HG03520 (cell line): Measurements from ENCODE around the gene EXOC2.
"Not testable (repeated sequence)": the region's sequence is repeated elsewhere in the genome, so short reads cannot be mapped to it uniquely, and the experiment has no call there.

Source experiments
- ATAC-seq: cut with Tn5 transposase; IDR thresholded peaks from one replicate; pipeline ENCODE4 v1.9.1; 2021; ENCODE audit warnings: mild to moderate bottlenecking, moderate library complexity; ENCODE audit not compliant: unreplicated experiment

The EXOC2 gene

DNA sequence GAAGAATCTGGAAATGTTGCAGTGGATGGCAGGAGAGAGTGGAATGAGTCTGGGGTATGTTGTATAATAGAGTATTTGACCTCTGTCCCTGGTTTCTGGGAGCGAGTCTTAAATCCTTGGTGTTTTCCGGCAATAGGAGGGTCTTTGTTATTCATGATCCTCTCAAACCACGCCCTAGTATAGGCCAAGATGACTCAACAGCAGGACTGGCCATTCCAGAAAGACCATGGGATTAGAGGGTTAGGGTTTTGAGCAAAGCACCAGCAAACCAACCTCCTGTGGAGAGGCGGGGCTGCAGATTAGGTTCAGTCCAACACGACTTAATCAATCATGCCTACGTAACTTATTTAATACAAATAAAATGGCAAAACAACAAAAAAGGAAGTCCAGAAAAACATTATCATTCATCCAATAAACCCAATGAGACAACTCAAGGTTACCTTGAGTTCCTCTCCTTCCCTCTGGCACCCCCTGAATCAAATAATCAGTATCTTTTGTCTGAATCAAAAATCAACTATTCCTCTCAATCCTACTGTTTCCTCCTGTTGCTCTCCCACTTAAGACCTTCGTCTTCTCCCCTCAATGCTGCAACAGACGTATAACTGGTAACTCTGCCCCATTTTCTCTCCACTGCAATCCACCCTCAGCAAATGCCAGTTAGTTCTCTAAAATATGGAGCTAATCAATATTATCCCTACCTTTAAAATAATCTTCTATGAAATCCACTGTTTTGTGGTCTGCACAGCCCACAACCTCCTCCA is 51.5 kb downstream of the EXOC2 start:
- no peak for ATAC-seq

DNA sequence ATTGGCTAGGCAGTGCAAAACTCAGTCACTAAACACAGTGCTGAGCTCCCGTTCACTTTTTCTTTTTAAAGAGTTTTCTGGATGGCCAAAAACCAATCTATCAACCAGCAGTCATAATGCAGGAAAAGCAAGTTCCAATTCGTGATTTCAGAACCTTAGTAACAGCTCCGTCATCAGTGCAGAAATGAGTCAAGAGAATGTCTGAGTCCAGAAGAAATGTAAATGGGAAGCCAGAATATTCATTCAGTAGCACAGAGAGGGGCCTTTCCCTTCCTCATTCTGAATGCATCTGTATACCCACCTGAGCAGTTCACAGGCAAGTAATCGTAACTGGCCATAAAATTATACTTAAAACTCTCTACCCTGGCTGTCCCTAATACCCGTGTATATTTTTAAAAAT is 56.5 kb downstream of the EXOC2 start:
- no peak for ATAC-seq

GRCh38 chr6:635233-635632 is 57.7 kb downstream of the EXOC2 start:
- no peak for ATAC-seq

DNA sequence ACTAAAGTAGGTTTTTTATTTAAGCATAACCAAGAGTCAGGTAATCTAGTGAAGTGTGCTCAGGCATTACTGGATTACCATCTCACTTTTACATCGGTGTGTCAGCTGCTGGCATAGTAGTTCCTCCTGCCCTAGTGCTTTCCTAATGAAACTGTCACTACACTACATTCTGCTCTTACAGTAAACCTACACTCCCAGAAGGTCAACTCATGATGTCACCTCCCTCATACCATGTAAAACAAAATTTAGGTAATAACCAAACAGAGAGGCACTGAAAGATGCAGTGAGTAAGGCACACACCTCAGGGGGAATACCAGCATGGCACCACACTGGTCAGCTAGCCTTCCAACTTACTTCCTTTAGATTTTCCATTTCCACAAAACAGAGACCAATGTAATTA is 59.3 kb downstream of the EXOC2 start:
- no peak for ATAC-seq

- no peak for ATAC-seq
These were observed 64.2 kb downstream of the EXOC2 start for GRCh38 chr6:628766-629165.

DNA sequence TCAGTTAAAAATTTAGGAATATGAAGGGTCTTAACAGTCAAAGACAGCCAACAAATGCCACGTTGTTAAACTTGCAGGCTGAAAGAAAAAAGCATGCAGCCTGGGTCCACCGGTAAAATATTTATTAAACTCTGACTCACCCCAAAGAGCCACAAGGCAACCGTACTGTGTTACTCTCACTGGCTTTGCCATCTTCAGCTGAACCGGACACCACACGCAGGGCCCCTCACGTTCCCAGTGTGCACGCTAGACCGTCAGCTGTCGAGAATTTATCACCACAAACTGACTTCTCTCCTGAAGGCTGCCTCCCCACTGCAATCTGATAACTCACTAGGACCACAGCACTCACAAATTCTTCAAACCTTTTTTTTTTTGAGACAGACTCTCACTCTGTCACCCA is 66.7 kb downstream of the EXOC2 start:
- no peak for ATAC-seq

DNA sequence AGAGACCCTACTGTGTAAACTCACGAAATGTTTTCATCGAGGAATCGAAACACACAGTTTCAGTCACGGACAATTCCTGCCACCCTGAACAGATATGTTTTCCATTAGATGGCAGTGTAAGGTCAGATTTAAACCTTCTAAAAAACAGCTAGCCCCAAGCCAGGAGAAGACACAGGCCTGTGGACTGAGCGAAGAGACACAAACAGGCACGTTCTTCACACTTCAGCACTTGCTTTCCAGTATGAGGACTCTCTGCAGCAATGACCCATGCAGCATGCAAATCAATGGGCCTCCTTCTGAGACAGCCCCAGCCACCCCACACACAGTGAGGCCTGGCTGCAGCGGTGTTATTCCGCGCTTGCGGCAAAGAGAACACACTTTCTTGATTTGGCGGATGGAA is 68.0 kb downstream of the EXOC2 start:
- no peak for ATAC-seq

GRCh38 chr6:622462-622861 is 70.5 kb downstream of the EXOC2 start:
- ATAC-seq: no peak

DNA sequence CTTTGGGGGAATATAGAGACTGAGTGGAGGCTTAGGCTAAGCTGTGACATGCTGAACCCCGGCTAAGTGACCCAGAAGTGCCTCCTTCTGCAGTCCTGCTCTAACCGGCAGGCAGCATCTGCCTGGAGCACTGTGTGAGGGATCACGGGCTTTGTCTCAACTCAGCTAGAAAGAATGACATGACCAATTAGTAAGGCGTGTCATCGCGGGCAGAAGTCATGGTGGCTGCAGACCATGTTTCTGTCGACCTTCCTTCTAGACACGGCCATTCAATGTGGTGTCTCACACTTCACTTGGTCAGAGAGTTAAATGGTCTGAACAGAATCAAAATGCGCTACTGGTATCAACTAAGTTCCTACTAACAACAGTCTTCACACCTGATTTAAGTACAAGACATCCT is 71.0 kb downstream of the EXOC2 start:
- ATAC-seq: no peak

DNA sequence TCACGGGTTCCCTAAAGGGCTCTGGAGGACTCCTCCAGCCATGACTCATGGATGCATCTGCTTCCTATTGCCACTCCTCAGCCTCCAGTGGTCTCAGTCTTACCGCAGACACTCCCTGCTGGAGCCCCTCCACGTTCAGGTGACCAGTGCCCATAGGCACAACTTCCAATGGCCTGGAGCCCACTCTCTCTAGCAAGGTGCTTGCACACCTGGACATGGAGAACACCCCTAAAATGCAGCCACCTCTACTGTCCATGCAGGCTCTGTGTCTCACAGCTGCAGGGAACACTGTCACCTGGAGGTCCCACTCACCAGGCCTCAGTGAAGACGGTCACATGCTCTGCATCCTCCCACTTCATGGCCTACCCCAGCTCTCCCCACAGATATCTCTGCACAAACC is 72.0 kb downstream of the EXOC2 start:
- ATAC-seq: no peak

DNA sequence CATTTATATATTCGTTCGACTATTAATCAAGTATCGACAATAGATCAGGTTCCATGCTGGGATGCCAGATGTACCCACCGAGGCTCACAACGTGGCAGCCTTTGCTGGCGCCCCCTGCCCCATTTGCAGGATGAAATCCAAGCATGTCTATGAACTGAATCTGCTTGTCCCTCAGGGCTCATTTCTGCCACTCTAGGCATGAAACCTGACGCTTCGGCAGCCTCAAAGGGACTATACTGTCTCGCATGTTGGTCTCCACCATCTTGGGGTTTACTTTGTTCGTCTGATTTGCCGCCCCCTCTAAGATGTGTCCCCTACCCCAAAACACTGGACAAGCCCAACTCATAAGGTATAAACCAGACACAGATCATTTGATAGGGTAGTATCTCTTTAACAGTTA is 72.8 kb downstream of the EXOC2 start:
- no peak for ATAC-seq

DNA sequence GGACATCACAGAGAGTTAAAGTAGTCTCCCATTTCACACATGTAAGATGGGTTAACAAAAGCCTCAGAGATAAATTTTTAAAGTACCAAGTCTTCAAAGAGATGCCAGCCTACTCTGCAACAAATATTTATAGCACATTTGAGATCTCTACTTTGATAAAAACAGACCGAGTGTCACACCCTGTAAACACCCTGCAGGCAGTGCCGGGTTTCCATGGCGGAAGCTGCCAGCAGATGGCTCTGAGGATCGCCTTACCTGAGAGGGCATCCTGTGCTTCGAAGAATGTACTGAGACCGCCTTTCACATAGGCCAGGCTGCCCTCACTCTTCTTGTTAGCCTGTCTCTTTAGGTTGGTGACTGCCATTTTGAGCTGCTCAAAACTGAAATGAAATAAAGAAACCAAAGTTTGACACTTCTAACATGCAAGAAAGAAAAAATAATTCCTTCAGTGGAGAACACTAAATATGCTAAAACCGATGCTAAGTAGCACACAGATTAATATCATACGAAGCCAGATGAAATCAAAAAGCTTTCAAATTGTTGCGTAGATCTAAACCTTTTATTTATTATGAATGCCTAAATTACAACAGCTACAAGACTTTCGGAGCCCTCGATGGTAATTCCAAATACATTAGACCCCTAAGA is 75.4 kb downstream of the EXOC2 start:
- ATAC-seq: no peak

DNA sequence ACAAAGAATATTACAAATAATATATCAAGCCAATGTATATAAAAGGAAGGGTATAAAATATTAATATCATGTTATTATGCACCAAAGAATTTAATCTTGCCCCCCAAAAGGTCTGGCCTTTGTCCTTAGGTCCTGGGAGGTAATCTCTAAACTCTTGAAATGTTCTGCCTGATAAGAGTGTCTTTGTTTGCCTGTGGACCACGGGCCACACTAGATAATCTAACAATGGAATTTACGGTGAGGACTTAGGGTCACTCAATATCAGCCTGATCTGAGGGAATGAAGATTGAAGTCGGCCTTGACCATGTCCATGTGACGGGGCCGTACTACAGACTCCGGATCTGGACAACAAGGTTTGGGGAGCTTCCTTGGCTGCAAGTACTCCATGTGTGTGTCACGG is 79.0 kb downstream of the EXOC2 start:
- no peak for ATAC-seq

DNA sequence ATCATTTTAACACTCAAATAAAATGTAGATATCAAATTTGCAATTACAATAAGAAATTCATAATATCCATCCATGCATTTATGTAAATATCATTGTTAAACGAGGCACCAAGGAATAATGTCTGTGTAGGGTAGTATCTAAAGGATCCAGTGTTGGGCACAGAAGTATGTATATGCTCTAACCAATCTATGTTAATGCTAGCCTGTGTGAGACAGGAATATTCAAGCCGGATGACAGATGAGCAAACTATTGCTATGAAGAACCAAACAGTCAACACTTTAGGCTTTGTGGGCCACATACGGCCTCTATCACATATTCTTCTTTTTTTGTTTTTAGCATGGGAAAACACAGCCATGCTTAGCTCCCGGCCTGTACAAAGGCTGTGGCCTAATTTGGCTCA is 81.0 kb downstream of the EXOC2 start:
- ATAC-seq: no peak

DNA sequence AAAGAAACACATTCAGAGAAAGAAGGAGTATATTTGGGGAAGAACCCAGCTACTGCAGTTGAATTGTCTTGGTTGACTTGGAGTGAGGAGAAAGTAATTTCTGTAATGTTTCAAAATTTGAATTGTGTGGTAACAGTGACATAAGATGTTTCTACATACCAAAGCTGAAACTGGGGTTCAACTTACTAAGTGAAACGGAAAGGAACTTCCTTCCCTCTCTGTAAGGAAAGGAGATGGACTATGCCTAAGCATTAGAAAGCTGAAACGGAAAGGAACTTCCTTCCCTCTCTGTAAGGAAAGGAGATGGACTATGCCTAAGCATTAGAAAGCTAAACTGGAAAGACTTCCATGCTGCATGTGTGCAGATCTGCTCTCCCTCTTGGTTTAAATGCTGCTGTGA is 82.1 kb downstream of the EXOC2 start:
- ATAC-seq: no peak

DNA sequence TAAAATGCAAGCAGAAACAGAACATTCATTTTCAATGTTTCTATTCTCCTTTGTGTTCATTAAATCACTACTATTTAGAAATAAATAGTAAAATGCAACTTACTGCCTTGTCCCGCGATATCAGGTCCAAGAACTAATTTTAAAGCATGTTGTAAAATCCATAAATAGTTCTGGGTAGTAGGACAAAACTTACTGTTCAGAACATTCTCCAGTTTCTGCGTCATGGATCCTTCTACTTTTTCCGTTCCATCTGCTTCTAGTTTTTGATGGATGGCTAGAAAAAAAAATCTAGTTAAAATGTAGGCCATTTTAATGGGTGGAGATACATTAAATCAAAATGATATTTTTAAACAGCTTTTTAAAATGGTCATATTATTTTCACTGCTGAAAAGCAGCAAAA is 83.0 kb downstream of the EXOC2 start:
- ATAC-seq: no peak

- no peak for ATAC-seq
These were observed 86.0 kb downstream of the EXOC2 start for GRCh38 chr6:606829-607379.

GRCh38 chr6:605895-606294 is 87.0 kb downstream of the EXOC2 start:
- not testable (repeated sequence) for ATAC-seq

DNA sequence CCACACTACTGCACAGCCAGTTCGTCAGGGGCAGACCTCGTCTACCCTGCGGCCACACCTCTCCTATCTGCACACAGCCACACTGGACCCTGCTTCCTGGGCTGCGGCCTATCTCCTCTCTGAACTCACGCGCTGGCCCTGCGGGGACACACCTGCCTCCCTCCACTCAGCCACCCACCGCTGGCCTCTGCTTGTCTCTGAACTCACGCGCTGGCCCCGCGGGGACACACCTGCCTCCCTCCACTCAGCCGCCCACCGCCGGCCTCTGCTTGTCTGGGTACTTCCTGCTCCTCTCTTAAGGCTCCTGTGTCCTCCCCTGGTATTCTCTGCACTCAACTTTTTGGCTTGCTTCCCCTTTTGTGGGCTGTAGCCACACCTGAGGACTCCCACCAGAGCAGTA is 88.4 kb downstream of the EXOC2 start:
- no peak for ATAC-seq

- no peak for ATAC-seq
These were observed 89.7 kb downstream of the EXOC2 start for GRCh38 chr6:603265-603664.

GRCh38 chr6:599576-600448 is 93.1 kb downstream of the EXOC2 start:
- no peak for ATAC-seq

DNA sequence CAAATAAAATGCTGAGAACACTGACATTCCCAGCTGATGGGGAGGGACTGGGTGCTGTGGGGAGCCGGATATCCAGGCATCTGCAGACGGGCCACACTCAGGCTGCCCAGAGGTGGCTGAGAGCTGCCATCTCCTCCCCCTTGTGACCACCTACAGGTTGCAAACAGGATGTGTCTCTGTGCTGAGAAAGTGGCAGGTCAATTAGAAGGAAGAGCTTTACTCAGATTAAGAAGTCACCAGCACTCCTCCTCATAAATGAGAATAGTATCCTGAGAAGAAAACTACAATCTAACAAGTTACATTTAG is 99.1 kb downstream of the EXOC2 start:
- ATAC-seq: no peak
